Keratinocyte (primary cell): ENCODE results near the gene SPATA7. TPM values are rescaled to one million over a fixed set of nuclear protein-coding genes. Genes with fewer than 3 reads are reported as not detected.

ENCODE experiments used
- DNase-seq: peaks from one replicate; pipeline ENCODE4 v3.0.0-alpha.2; 2011; ENCODE audit warnings: low read depth, missing footprints, low spot score
- FAIRE-seq: peaks from 2 replicates; lab custom pipeline; 2011; peaks lifted over from hg19 to GRCh38; lab: Jason Lieb, UNC
- H2AFZ ChIP-seq: 2 replicates; pipeline ENCODE4 v1.6.0; 2012; ENCODE audit warnings: low read length, control low read depth, inconsistent platforms; ENCODE audit not compliant: control insufficient read depth
- H3K27ac ChIP-seq: 2 replicates; pipeline ENCODE4 v1.5.1; 2011; ENCODE audit warnings: low read length; ENCODE audit not compliant: control insufficient read depth, insufficient read depth
- H3K27me3 ChIP-seq: 3 replicates; pipeline ENCODE4 v1.6.0; 2011; ENCODE audit warnings: low read length; ENCODE audit not compliant: control insufficient read depth, insufficient read depth; ENCODE audit errors: extremely low read depth
- H3K36me3 ChIP-seq, 2 experiments: 2 replicates in 1 of 2; 3 replicates in 1 of 2; pipeline ENCODE4 v1.5.1; 2011; ENCODE audit warnings: low read length in 2 of 2, mild to moderate bottlenecking in 1 of 2; ENCODE audit not compliant: control insufficient read depth in 2 of 2, insufficient read depth in 2 of 2; ENCODE audit errors: extremely low read depth in 1 of 2
- H3K4me1 ChIP-seq: 3 replicates; pipeline ENCODE4 v1.5.1; 2011; ENCODE audit warnings: low read length; ENCODE audit not compliant: control insufficient read depth, insufficient read depth; ENCODE audit errors: extremely low read depth
- H3K4me2 ChIP-seq: 3 replicates; pipeline ENCODE4 v1.6.0; 2011; ENCODE audit warnings: low read depth, low read length; ENCODE audit not compliant: control insufficient read depth, insufficient read depth; ENCODE audit errors: extremely low read depth
- H3K4me3 ChIP-seq, 3 experiments: fragments of 200-600 bp in 1 of 3; sonication (generic) in 1 of 3; 2 replicates in 2 of 3; 3 replicates in 1 of 3; pipeline ENCODE4 v1.5.1; 2011 to 2016; ENCODE audit warnings: low read length in 3 of 3, mild to moderate bottlenecking in 3 of 3, control low read depth in 2 of 3, inconsistent platforms in 1 of 3, low read depth in 1 of 3, mixed read lengths in 1 of 3, mixed run types in 1 of 3, moderate library complexity in 1 of 3; ENCODE audit not compliant: control insufficient read depth in 2 of 3, insufficient read depth in 2 of 3; ENCODE audit errors: extremely low read depth in 1 of 3
- H3K79me2 ChIP-seq: 2 replicates; pipeline ENCODE4 v1.6.0; 2012; ENCODE audit warnings: low read length; ENCODE audit not compliant: control insufficient read depth, insufficient read depth
- H3K9ac ChIP-seq: 3 replicates; pipeline ENCODE4 v1.6.0; 2011; ENCODE audit warnings: low read length; ENCODE audit not compliant: control insufficient read depth, insufficient read depth; ENCODE audit errors: extremely low read depth
- H3K9me1 ChIP-seq: 3 replicates; pipeline ENCODE4 v1.6.0; 2011; ENCODE audit warnings: low read length; ENCODE audit not compliant: control insufficient read depth, insufficient read depth; ENCODE audit errors: extremely low read depth
- H3K9me3 ChIP-seq: 2 replicates; pipeline ENCODE4 v1.5.1; 2012; ENCODE audit warnings: low read depth, low read length; ENCODE audit not compliant: control insufficient read depth
- H4K20me1 ChIP-seq: 3 replicates; pipeline ENCODE4 v1.6.0; 2011; ENCODE audit warnings: low read length; ENCODE audit not compliant: control insufficient read depth, insufficient read depth; ENCODE audit errors: extremely low read depth
- EZH2 ChIP-seq: IDR thresholded peaks from one replicate; pipeline ENCODE4 v1.6.1; 2012; ENCODE audit warnings: inconsistent platforms, mild to moderate bottlenecking, low read length, moderate library complexity
- dilution Hi-C: fragments of 300-500 bp; cut with MboI; formaldehyde crosslinking; loops from one replicate; pipeline ENCODE4 v1.7.0; 2020; ENCODE audit warnings: low sequenced_read_pairs; ENCODE audit not compliant: extremely low pct_ligation_motif_present
- polyA plus RNA-seq, 5 experiments: library from polyadenylated mRNA; depleted of rRNA in 3 of 5; stranded (reverse) in 3 of 5; stranded (forward) in 1 of 5; unstranded in 1 of 5; fragments of >200 nt; gene quantifications; 1 replicate in 1 of 5; 2 replicates in 3 of 5; 3 replicates in 1 of 5; pipeline versions ENCODE4 v1.2.1 to v1.2.3, GENCODE V29; 2011 to 2012; ENCODE audit warnings: missing spikeins in 2 of 5, low read depth in 1 of 5, low replicate concordance in 1 of 5
- TF ChIP-seq, protein P1 (sequence below), 3 experiments: IDR thresholded peaks in 1 of 3; conservative IDR thresholded peaks in 1 of 3; optimal IDR thresholded peaks in 1 of 3; 2 replicates in 2 of 3; 3 replicates in 1 of 3; pipeline versions ENCODE3 to v1.5.1; 2011; ENCODE audit warnings: low read length in 3 of 3, mild to moderate bottlenecking in 3 of 3, moderate library complexity in 2 of 3, control low read depth in 1 of 3, inconsistent platforms in 1 of 3; ENCODE audit not compliant: insufficient read depth in 2 of 3; ENCODE audit errors: extremely low read depth in 1 of 3

The SPATA7 gene
- polyA plus RNA-seq, 1 donor (not counting 4 experiments of a cell fraction or from before 2014, with no cell fraction given), result 7.1 TPM

GRCh38 chr14:88384718-88385117 lies 739 bp upstream of the SPATA7 start:
- Histone ChIP-seq H3K27me3 (no peaks in the 10 kb centered on the region), H3K36me3 (no peaks in the 10 kb centered on the region), H3K27ac (no peak overlapping the region), H3K9ac (peak overlapping the region; percentile 75), H4K20me1 (no peaks in the 10 kb centered on the region), H2AFZ (peak overlapping the region; percentile 99), H3K9me3 (no peaks in the 10 kb centered on the region), H3K4me2 (peak overlapping the region; percentile 98), H3K4me3 (peak overlapping the region; percentile 80 to 93 (median 91)), H3K9me1 (no peaks in the 10 kb centered on the region), H3K4me1 (peaks cover 8% of the 10 kb centered on the region), H3K79me2 (no peaks in the 10 kb centered on the region)
- TF ChIP-seq, protein P1, sequence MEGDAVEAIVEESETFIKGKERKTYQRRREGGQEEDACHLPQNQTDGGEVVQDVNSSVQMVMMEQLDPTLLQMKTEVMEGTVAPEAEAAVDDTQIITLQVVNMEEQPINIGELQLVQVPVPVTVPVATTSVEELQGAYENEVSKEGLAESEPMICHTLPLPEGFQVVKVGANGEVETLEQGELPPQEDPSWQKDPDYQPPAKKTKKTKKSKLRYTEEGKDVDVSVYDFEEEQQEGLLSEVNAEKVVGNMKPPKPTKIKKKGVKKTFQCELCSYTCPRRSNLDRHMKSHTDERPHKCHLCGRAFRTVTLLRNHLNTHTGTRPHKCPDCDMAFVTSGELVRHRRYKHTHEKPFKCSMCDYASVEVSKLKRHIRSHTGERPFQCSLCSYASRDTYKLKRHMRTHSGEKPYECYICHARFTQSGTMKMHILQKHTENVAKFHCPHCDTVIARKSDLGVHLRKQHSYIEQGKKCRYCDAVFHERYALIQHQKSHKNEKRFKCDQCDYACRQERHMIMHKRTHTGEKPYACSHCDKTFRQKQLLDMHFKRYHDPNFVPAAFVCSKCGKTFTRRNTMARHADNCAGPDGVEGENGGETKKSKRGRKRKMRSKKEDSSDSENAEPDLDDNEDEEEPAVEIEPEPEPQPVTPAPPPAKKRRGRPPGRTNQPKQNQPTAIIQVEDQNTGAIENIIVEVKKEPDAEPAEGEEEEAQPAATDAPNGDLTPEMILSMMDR (optimal IDR thresholded peaks at IDR 0.05 in 1 of 3, IDR thresholded peaks at IDR 0.05 in 1 of 3, conservative IDR thresholded peaks at IDR 0.05 in 1 of 3; ENCODE audit: extremely low read depth in 1 of 3, insufficient read depth in 2 of 3, low read length in 3 of 3), result no peak
- no peak for TF ChIP-seq EZH2
- DNase-seq, result no peak
- no peak for FAIRE-seq
- dilution Hi-C loops, result no loop called here

DNA sequence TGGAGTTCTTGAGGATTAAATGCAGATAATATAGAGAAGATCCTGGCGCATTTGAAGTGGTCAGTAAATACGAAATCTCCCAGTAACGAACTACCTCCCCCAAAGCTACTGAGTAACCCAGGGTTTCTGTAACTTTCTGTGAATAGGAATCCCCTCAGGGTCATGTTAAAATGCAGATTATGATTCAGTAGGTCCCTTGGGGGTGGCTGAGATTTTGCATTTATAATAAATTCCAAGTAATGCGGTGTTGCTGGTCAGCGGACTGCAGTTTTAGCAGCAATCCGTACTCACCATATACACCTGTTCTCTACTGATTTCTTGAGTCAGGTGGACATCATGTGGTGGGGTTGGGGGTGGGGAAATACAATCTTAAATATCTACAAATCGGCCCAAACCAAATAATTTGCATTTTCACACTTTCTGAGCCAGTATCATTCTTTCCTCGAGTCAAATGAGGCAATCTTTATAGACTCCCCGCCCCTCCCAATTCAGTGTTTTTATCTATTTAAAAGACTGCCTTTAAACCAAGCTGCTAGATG lies 868 bp downstream of the SPATA7 start:
- Histone ChIP-seq H3K27me3 (no peaks in the 10 kb centered on the region), H3K27ac (no peak overlapping the region), H2AFZ (peak overlapping the region; percentile 99), H3K9me1 (no peaks in the 10 kb centered on the region), H3K9ac (peak overlapping the region; percentile 75), H3K4me2 (peak overlapping the region; percentile 98), H3K4me3 (peak overlapping the region; percentile 80 to 93 (median 91)), H3K36me3 (no peaks in the 10 kb centered on the region), H3K79me2 (no peaks in the 10 kb centered on the region), H3K9me3 (no peaks in the 10 kb centered on the region), H4K20me1 (no peaks in the 10 kb centered on the region), H3K4me1 (peaks cover 8% of the 10 kb centered on the region)
- DNase-seq, result no peak
- no peak for FAIRE-seq
- dilution Hi-C loops, result no loop called here
- no peak for TF ChIP-seq EZH2
- TF ChIP-seq, protein P1 (optimal IDR thresholded peaks at IDR 0.05 in 1 of 3, IDR thresholded peaks at IDR 0.05 in 1 of 3, conservative IDR thresholded peaks at IDR 0.05 in 1 of 3; ENCODE audit: extremely low read depth in 1 of 3, insufficient read depth in 2 of 3, low read length in 3 of 3), result no peak
